CD4-positive, CD25-positive, alpha-beta regulatory T cell (primary cell): ENCODE measurements around the gene PAQR9. TPM values are rescaled to one million over a fixed set of nuclear protein-coding genes. Genes with fewer than 3 reads are reported as not detected.
"Not testable (repeated sequence)": the region's sequence is repeated elsewhere in the genome, so short reads cannot be mapped to it uniquely, and the experiment has no call there.

Experiments used
- ATAC-seq, 2 donors: fragments of 150-1000 bp; cut with Tn5 transposase; one replicate each; pipeline ENCODE4 v1.10.0; 2021; ENCODE audit warnings: low read depth in 2 of 2, moderate number of reproducible peaks in 2 of 2, moderate library complexity in 1 of 2
- DNase-seq, 3 donors: peaks; one replicate each; pipeline versions ENCODE4 v3.0.0 to v3.0.0-alpha.2; 2012 to 2022; ENCODE audit warnings: mixed read lengths in 1 of 3
- H3K27ac ChIP-seq: one replicate; pipeline ENCODE4 v1.7.0; 2013; ENCODE audit warnings: mild to moderate bottlenecking, low read length; ENCODE audit not compliant: insufficient read depth, poor library complexity, severe bottlenecking
- H3K27me3 ChIP-seq: one replicate; pipeline ENCODE4 v1.7.0; 2013; ENCODE audit warnings: low read length; ENCODE audit not compliant: control insufficient read depth, insufficient read depth
- H3K36me3 ChIP-seq: one replicate; pipeline ENCODE4 v1.7.0; 2013; ENCODE audit warnings: mild to moderate bottlenecking, low read length, moderate library complexity; ENCODE audit not compliant: control insufficient read depth, insufficient read depth
- H3K4me1 ChIP-seq: 2 replicates; pipeline ENCODE4 v1.7.0; 2013; ENCODE audit warnings: mild to moderate bottlenecking, low read length; ENCODE audit not compliant: insufficient read depth, control insufficient read depth, poor library complexity, severe bottlenecking
- H3K4me3 ChIP-seq: one replicate; pipeline ENCODE4 v1.7.0; 2013; ENCODE audit warnings: low read depth, mild to moderate bottlenecking, low read length, moderate library complexity
- H3K9me3 ChIP-seq, 2 experiments: 1 replicate in 1 of 2; 2 replicates in 1 of 2; pipeline ENCODE4 v1.7.0; 2013; ENCODE audit warnings: low read length in 2 of 2, mild to moderate bottlenecking in 1 of 2, moderate library complexity in 1 of 2; ENCODE audit not compliant: control insufficient read depth in 2 of 2
- H3K27ac Mint-ChIP-seq, 3 donors: one replicate each; pipeline ENCODE4 v1.8.0; 2020 to 2022; ENCODE audit warnings: mild to moderate bottlenecking in 3 of 3, mixed read lengths in 3 of 3, moderate library complexity in 2 of 3
- H3K27me3 Mint-ChIP-seq: one replicate; pipeline ENCODE4 v1.8.0; 2022; ENCODE audit warnings: mild to moderate bottlenecking, mixed read lengths
- H3K36me3 Mint-ChIP-seq: one replicate; pipeline ENCODE4 v1.8.0; 2020; ENCODE audit warnings: mixed read lengths
- H3K4me1 Mint-ChIP-seq, 4 donors: one replicate each; pipeline ENCODE4 v1.8.0; 2020 to 2022; ENCODE audit warnings: mixed read lengths in 4 of 4, mild to moderate bottlenecking in 1 of 4
- H3K4me3 Mint-ChIP-seq, 4 donors: one replicate each; pipeline ENCODE4 v1.8.0; 2020 to 2022; ENCODE audit warnings: mild to moderate bottlenecking in 4 of 4, mixed read lengths in 4 of 4, moderate library complexity in 3 of 4
- H3K9me3 Mint-ChIP-seq, 7 donors: one replicate each; pipeline ENCODE4 v1.8.0; 2020 to 2022; ENCODE audit warnings: mixed read lengths in 7 of 7, mild to moderate bottlenecking in 3 of 7, moderate library complexity in 2 of 7
- polyA plus RNA-seq, 4 donors: library from polyadenylated mRNA; unstranded; fragments of 300-500 nt; fragmentation: Illumina TruSeq; gene quantifications; one replicate each; pipeline ENCODE4 v1.2.3, GENCODE V29; 2021
- total RNA-seq: library from RNA; stranded (reverse); gene quantifications from one replicate; pipeline ENCODE4 v1.2.3, GENCODE V29; 2022

Gene PAQR9
- total and polyA plus RNA-seq, 5 donors from 2014 or later = not detected

GRCh38 chr3:142988826-142989225 lies 25.4 kb upstream of the PAQR9 start:
- peaks cover 25% of the 10 kb centered on the region for H3K27me3 Mint-ChIP-seq
- not testable (repeated sequence) for H3K36me3 Mint-ChIP-seq, DNase-seq, H3K4me1 ChIP-seq, H3K4me3 ChIP-seq, ATAC-seq, H3K27ac ChIP-seq, H3K4me3 Mint-ChIP-seq, H3K4me1 Mint-ChIP-seq, H3K9me3 Mint-ChIP-seq, H3K27me3 ChIP-seq, H3K27ac Mint-ChIP-seq, H3K36me3 ChIP-seq, H3K9me3 ChIP-seq

GRCh38 chr3:142988221-142988620 lies 24.7 kb upstream of the PAQR9 start:
- peaks cover 27% of the 10 kb centered on the region for H3K27me3 Mint-ChIP-seq
- not testable (repeated sequence) for H3K4me1 Mint-ChIP-seq

GRCh38 chr3:142987707-142988106 lies 24.2 kb upstream of the PAQR9 start:
- H3K36me3 ChIP-seq = no peaks in the 10 kb centered on the region
- no peaks in the 10 kb centered on the region for H3K9me3 ChIP-seq
- peak in 1 of 3 donors; percentile 13 for DNase-seq
- no peak for ATAC-seq
- H3K27ac ChIP-seq = no peak overlapping the region
- H3K4me3 Mint-ChIP-seq = no peak overlapping the region
- no peaks in the 10 kb centered on the region for H3K4me1 Mint-ChIP-seq
- H3K27ac Mint-ChIP-seq = no peak overlapping the region
- H3K4me3 ChIP-seq = no peak overlapping the region
- peaks cover 31% of the 10 kb centered on the region for H3K27me3 Mint-ChIP-seq
- no peaks in the 10 kb centered on the region for H3K9me3 Mint-ChIP-seq
- no peaks in the 10 kb centered on the region for H3K36me3 Mint-ChIP-seq
- H3K4me1 ChIP-seq = no peaks in the 10 kb centered on the region
- peaks cover 9% of the 10 kb centered on the region for H3K27me3 ChIP-seq

More at GRCh38 chr3:142988221-142988620, 24.7 kb upstream of the PAQR9 start:
- ATAC-seq, H3K9me3 Mint-ChIP-seq, DNase-seq, H3K36me3 ChIP-seq, H3K4me3 Mint-ChIP-seq, H3K4me3 ChIP-seq, H3K27me3 ChIP-seq, H3K36me3 Mint-ChIP-seq, H3K4me1 ChIP-seq, H3K27ac Mint-ChIP-seq, H3K9me3 ChIP-seq, H3K27ac ChIP-seq: not testable (repeated sequence)

- Histone ChIP-seq H3K4me3 (no peak overlapping the region), H3K27me3 (peaks cover 10% of the 10 kb centered on the region), H3K4me1 (no peaks in the 10 kb centered on the region), H3K27ac (no peak overlapping the region), H3K36me3 (no peaks in the 10 kb centered on the region), H3K9me3 (no peaks in the 10 kb centered on the region)
- no peak for ATAC-seq
- Mint-ChIP-seq H3K27me3 (peaks cover 36% of the 10 kb centered on the region), H3K4me3 (no peak overlapping the region), H3K36me3 (no peaks in the 10 kb centered on the region), H3K9me3 (peaks cover 0 to 2% (median 0%) of the 10 kb centered on the region in 7 donors), H3K4me1 (no peaks in the 10 kb centered on the region), H3K27ac (no peak overlapping the region)
- DNase-seq = peak in 2 of 3 donors; percentile 51 to 55
Measured at GRCh38 chr3:142987080-142987700, 23.7 kb upstream of the PAQR9 start.

GRCh38 chr3:142984255-142984654 lies 20.8 kb upstream of the PAQR9 start:
- Mint-ChIP-seq H3K27ac (no peak overlapping the region), H3K4me1 (no peaks in the 10 kb centered on the region), H3K9me3 (peaks cover 0 to 2% (median 0%) of the 10 kb centered on the region in 7 donors), H3K36me3 (no peaks in the 10 kb centered on the region), H3K27me3 (peaks cover 48% of the 10 kb centered on the region), H3K4me3 (no peak overlapping the region)
- no peaks in the 10 kb centered on the region for H3K9me3 ChIP-seq
- peaks cover 23% of the 10 kb centered on the region for H3K27me3 ChIP-seq
- no peaks in the 10 kb centered on the region for H3K4me1 ChIP-seq
- H3K36me3 ChIP-seq = no peaks in the 10 kb centered on the region
- H3K27ac ChIP-seq = no peak overlapping the region
- H3K4me3 ChIP-seq = no peak overlapping the region
- ATAC-seq (no peak), DNase-seq (no peak)

GRCh38 chr3:142983318-142983717 lies 19.8 kb upstream of the PAQR9 start:
- Histone ChIP-seq H3K4me1 (no peaks in the 10 kb centered on the region), H3K27me3 (peaks cover 23% of the 10 kb centered on the region), H3K36me3 (no peaks in the 10 kb centered on the region), H3K4me3 (no peak overlapping the region), H3K27ac (no peak overlapping the region), H3K9me3 (no peaks in the 10 kb centered on the region)
- Mint-ChIP-seq H3K27ac (no peak overlapping the region), H3K4me3 (no peak overlapping the region), H3K9me3 (peaks cover 0 to 2% (median 0%) of the 10 kb centered on the region in 7 donors), H3K4me1 (no peaks in the 10 kb centered on the region), H3K36me3 (no peaks in the 10 kb centered on the region), H3K27me3 (peaks cover 52% of the 10 kb centered on the region)
- no peak for DNase-seq
- no peak for ATAC-seq

GRCh38 chr3:142982038-142982773 lies 18.7 kb upstream of the PAQR9 start:
- ATAC-seq (no peak), DNase-seq (no peak)
- no peak overlapping the region for H3K27ac Mint-ChIP-seq
- peaks cover 58% of the 10 kb centered on the region for H3K27me3 Mint-ChIP-seq
- no peak overlapping the region for H3K4me3 Mint-ChIP-seq
- Histone ChIP-seq H3K4me3 (no peak overlapping the region), H3K27ac (no peak overlapping the region), H3K9me3 (no peaks in the 10 kb centered on the region), H3K27me3 (peaks cover 23% of the 10 kb centered on the region), H3K4me1 (no peaks in the 10 kb centered on the region), H3K36me3 (no peaks in the 10 kb centered on the region)
- no peaks in the 10 kb centered on the region for H3K4me1 Mint-ChIP-seq
- no peaks in the 10 kb centered on the region for H3K36me3 Mint-ChIP-seq
- H3K9me3 Mint-ChIP-seq = peaks cover 0 to 2% (median 0%) of the 10 kb centered on the region in 7 donors

GRCh38 chr3:142981108-142981507 lies 17.6 kb upstream of the PAQR9 start:
- peaks cover 66% of the 10 kb centered on the region for H3K27me3 Mint-ChIP-seq
- H3K36me3 Mint-ChIP-seq = no peaks in the 10 kb centered on the region
- peaks cover 26% of the 10 kb centered on the region for H3K27me3 ChIP-seq
- H3K4me1 Mint-ChIP-seq = no peaks in the 10 kb centered on the region
- no peak overlapping the region for H3K27ac ChIP-seq
- no peak overlapping the region for H3K27ac Mint-ChIP-seq
- peaks cover 0 to 2% (median 0%) of the 10 kb centered on the region in 7 donors for H3K9me3 Mint-ChIP-seq
- H3K9me3 ChIP-seq = no peaks in the 10 kb centered on the region
- H3K4me3 ChIP-seq = no peak overlapping the region
- H3K4me1 ChIP-seq = no peaks in the 10 kb centered on the region
- H3K36me3 ChIP-seq = no peaks in the 10 kb centered on the region
- no peak for ATAC-seq
- DNase-seq = no peak
- no peak overlapping the region for H3K4me3 Mint-ChIP-seq
